ENCODE measurements around the gene TFF3. TPM values are rescaled to one million over a fixed set of nuclear protein-coding genes. Genes with fewer than 3 reads are reported as not detected.

Gene TFF3
- total RNA-seq, 4 donors from 2014 or later: 164 to 2,581 (median 367) TPM

DNA sequence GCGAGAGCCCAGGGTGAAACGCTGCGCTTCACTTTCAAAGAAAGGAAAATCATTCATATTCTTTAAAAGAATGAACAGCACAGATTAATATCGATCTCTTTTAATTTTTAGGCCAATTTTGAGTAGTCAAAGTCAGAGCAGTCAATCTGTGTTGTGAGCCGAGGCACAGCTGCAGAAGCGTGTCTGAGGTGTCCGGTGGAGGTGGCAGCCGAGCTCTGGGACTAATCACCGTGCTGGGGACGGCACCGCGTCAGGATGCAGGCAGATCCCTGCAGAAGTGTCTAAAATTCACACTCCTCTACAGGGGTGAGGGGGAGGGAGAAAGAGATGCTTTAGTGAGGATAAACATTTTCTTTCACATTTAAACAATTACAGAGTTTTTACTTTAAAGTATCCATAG, 47.0 kb upstream of the TFF3 start:
- Histone ChIP-seq H3K27me3 (peaks cover 9% of the 10 kb centered on the region), H3K4me1 (peaks cover 0 to 15% (median 9%) of the 10 kb centered on the region in 4 donors), H3K9me3 (no peaks in the 10 kb centered on the region), H3K27ac (no peak overlapping the region), H3K36me3 (no peaks in the 10 kb centered on the region), H3K4me3 (no peak overlapping the region)
- in situ Hi-C loops (cut with MboI; ENCODE audit: low pct_ligation_motif_present in 1 of 4, low pct_unique_long_range_greater_than_20kb in 1 of 4, low sequenced_read_pairs in 3 of 4) (no loop called here), intact Hi-C loops (cut with DNase I; ENCODE audit: low total_unique reads) (no loop called here)
- 69 to 100% methylated on average over 4 to 12 of the region's 12 CpGs for WGBS, 2 donors (ENCODE audit: low coverage in 1 of 2)
- TF ChIP-seq, protein P1, sequence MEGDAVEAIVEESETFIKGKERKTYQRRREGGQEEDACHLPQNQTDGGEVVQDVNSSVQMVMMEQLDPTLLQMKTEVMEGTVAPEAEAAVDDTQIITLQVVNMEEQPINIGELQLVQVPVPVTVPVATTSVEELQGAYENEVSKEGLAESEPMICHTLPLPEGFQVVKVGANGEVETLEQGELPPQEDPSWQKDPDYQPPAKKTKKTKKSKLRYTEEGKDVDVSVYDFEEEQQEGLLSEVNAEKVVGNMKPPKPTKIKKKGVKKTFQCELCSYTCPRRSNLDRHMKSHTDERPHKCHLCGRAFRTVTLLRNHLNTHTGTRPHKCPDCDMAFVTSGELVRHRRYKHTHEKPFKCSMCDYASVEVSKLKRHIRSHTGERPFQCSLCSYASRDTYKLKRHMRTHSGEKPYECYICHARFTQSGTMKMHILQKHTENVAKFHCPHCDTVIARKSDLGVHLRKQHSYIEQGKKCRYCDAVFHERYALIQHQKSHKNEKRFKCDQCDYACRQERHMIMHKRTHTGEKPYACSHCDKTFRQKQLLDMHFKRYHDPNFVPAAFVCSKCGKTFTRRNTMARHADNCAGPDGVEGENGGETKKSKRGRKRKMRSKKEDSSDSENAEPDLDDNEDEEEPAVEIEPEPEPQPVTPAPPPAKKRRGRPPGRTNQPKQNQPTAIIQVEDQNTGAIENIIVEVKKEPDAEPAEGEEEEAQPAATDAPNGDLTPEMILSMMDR (IDR thresholded peaks at IDR 0.05): no peak
- TF ChIP-seq EP300 (IDR thresholded peaks at IDR 0.05; ENCODE audit: low read depth) (no peak), POLR2A (IDR thresholded peaks at IDR 0.05) (no peak), POLR2AphosphoS5 (IDR thresholded peaks at IDR 0.05) (no peak)
- DNase-seq: no peak

DNA sequence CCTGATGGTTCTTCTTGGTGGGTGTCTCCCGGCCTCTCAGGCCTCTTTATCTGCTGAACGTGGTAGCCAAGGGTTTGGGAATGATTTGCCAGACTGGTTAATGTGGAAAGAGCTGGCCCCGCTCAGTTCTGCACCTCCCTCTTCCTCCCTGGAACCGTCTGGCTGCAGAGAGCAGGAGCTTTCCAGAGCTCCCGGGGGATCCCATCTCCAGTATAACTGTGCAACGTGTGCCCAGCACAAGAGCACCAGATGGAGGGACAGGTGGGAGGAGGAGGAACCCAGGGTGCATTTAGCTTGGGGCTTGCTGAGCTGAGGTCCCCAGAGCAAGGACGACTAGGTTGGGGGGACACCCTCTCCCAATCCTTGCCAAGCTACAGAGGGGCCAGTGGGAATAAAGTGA, 46.1 kb upstream of the TFF3 start:
- intact Hi-C loops (cut with DNase I; ENCODE audit: low total_unique reads): no loop called here

DNA sequence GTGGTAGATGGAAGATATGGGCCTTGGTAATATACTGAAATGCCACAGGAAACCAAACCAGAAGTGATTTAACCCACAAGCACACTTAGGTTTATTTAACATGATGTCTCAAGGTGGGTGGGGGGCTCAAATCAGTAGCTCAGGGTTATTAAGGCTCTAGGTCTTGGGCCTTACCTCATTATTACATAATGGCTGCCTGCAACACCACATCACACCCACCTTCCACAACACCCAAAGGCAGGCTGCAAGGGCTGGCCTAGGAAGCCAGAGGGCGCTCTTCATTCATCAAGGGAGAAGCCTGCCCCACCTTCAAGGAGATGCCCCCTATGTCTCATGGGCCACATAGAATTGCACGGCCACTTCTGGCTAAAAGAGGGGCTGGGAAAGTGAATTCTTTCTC, 45.1 kb upstream of the TFF3 start:
- TF ChIP-seq, protein P1 (IDR thresholded peaks at IDR 0.05): no peak
- TF ChIP-seq POLR2AphosphoS5 (IDR thresholded peaks at IDR 0.05): no peak
- Histone ChIP-seq H3K27ac (no peak overlapping the region), H3K9me3 (peaks cover 0 to 7% of the 10 kb centered on the region in 2 donors), H3K4me3 (no peak overlapping the region), H3K36me3 (no peaks in the 10 kb centered on the region), H3K27me3 (peaks cover 9% of the 10 kb centered on the region), H3K4me1 (no peaks in the 10 kb centered on the region)
- 71 to 85% methylated on average over 2 of the region's 2 CpGs for WGBS, 2 donors (ENCODE audit: low coverage in 1 of 2)
- DNase-seq: no peak
- in situ Hi-C loops (cut with MboI; ENCODE audit: low pct_ligation_motif_present in 1 of 4, low pct_unique_long_range_greater_than_20kb in 1 of 4, low sequenced_read_pairs in 3 of 4) (no loop called here), intact Hi-C loops (cut with DNase I; ENCODE audit: low total_unique reads) (no loop called here)

More for the DNA sequence above, 46.1 kb upstream of the TFF3 start:
- TF ChIP-seq, protein P1 (IDR thresholded peaks at IDR 0.05): no peak
- no peak for TF ChIP-seq EP300 (IDR thresholded peaks at IDR 0.05; ENCODE audit: low read depth)
- no peak for TF ChIP-seq POLR2A (IDR thresholded peaks at IDR 0.05)
- no peak for TF ChIP-seq POLR2AphosphoS5 (IDR thresholded peaks at IDR 0.05)
- no peaks in the 10 kb centered on the region for H3K36me3 ChIP-seq
- peaks cover 9% of the 10 kb centered on the region for H3K27me3 ChIP-seq
- DNase-seq: no peak
- in situ Hi-C loops (cut with MboI; ENCODE audit: low pct_ligation_motif_present in 1 of 4, low pct_unique_long_range_greater_than_20kb in 1 of 4, low sequenced_read_pairs in 3 of 4): no loop called here
- H3K27ac ChIP-seq: no peak overlapping the region
- H3K9me3 ChIP-seq: no peaks in the 10 kb centered on the region
- H3K4me3 ChIP-seq: no peak overlapping the region
- WGBS, 2 donors (ENCODE audit: low coverage in 1 of 2): 50% methylated on average over 7 of the region's 7 CpGs; no CpG with 5 or more reads in 1 of the 2 donors
- H3K4me1 ChIP-seq: peaks cover 0 to 6% (median 2%) of the 10 kb centered on the region in 4 donors

DNA sequence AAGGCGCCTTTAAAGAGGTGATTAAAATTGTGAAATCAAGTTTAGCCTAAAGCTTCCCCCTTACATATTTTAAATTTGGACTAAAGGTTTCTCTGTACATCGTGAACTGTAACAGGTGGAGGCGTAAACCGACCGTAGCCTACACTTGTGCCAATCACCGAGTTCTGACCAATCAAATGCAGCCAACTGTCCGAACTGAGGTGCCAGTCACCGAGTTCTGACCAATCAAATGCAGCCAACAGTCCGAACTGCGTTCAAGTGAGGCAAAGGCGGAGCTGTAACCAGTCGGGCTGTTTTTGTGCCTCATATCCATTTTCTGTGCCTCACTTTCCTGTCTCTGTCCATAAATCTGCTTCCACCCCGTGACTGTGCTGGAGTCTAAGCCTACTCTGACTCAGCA, 43.7 kb upstream of the TFF3 start:
- peaks cover 0 to 12% of the 10 kb centered on the region in 2 donors for H3K9me3 ChIP-seq
- H3K27me3 ChIP-seq: peaks cover under 1% of the 10 kb centered on the region
- no peak overlapping the region for H3K27ac ChIP-seq
- H3K4me1 ChIP-seq: no peaks in the 10 kb centered on the region
- intact Hi-C loops (cut with DNase I; ENCODE audit: low total_unique reads): no loop called here
- no peak overlapping the region for H3K4me3 ChIP-seq
- no peak for TF ChIP-seq POLR2A (IDR thresholded peaks at IDR 0.05)
- TF ChIP-seq EP300 (IDR thresholded peaks at IDR 0.05; ENCODE audit: low read depth): no peak
- TF ChIP-seq POLR2AphosphoS5 (IDR thresholded peaks at IDR 0.05): no peak
- TF ChIP-seq, protein P1 (IDR thresholded peaks at IDR 0.05): no peak
- in situ Hi-C loops (cut with MboI; ENCODE audit: low pct_ligation_motif_present in 1 of 4, low pct_unique_long_range_greater_than_20kb in 1 of 4, low sequenced_read_pairs in 3 of 4): no loop called here
- 82 to 84% methylated on average over 6 to 13 of the region's 13 CpGs for WGBS, 2 donors (ENCODE audit: low coverage in 1 of 2)
- no peaks in the 10 kb centered on the region for H3K36me3 ChIP-seq
- no peak for DNase-seq

Measured in transverse colon (tissue), 4 donors.